Adipose tissue (tissue), 3 donors: ENCODE results near the gene SHISA5. TPM values are rescaled to one million over a fixed set of nuclear protein-coding genes. Genes with fewer than 3 reads are reported as not detected.
"Not testable (repeated sequence)": the region's sequence is repeated elsewhere in the genome, so short reads cannot be mapped to it uniquely, and the experiment has no call there.

Source experiments
- H3K27ac ChIP-seq: one replicate; pipeline ENCODE4 v1.5.1; 2013; ENCODE audit warnings: low read depth, low read length
- WGBS, 3 donors: extraction: QIAGEN DNeasy Blood & Tissue Kit; methylation state at CpG; one replicate each; pipeline ENCODE4 v1.1.7; 2013; 5-methylcytosine and 5-hydroxymethylcytosine counted together
- polyA plus RNA-seq, 3 donors: library from polyadenylated mRNA; stranded (reverse); fragments of 200-250 nt; gene quantifications; one replicate each; pipeline ENCODE4 v1.2.3, GENCODE V29; 2013
- donor health status: healthy with polysubstance abuse.
- donor health status: Bipolar disorder and iron deficiency.
- donor health status: healthy.

The SHISA5 gene
- polyA plus RNA-seq, 3 donors: 49.8 to 116 (median 111) TPM

DNA sequence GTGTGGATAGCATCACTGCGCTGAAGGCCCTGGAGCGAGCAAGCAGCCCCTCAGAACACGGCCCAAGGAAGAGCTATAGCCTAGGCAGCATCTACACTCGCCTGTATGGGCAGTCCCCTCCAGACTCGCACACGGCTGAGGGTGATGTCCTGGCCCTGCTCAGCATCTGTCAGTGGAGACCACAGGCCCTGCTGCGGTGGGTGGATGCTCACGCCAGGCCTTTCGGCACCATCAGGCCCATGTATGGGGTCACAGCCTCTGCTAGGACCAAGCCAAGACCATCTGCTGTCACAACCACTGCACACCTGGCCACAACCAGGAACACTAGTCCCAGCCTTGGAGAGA, 36.9 kb downstream of the SHISA5 start:
- H3K27ac ChIP-seq: peak overlapping the region; percentile 89
- 52 to 73% (median 68%) methylated on average over 9 of the region's 9 CpGs for WGBS, 3 donors

DNA sequence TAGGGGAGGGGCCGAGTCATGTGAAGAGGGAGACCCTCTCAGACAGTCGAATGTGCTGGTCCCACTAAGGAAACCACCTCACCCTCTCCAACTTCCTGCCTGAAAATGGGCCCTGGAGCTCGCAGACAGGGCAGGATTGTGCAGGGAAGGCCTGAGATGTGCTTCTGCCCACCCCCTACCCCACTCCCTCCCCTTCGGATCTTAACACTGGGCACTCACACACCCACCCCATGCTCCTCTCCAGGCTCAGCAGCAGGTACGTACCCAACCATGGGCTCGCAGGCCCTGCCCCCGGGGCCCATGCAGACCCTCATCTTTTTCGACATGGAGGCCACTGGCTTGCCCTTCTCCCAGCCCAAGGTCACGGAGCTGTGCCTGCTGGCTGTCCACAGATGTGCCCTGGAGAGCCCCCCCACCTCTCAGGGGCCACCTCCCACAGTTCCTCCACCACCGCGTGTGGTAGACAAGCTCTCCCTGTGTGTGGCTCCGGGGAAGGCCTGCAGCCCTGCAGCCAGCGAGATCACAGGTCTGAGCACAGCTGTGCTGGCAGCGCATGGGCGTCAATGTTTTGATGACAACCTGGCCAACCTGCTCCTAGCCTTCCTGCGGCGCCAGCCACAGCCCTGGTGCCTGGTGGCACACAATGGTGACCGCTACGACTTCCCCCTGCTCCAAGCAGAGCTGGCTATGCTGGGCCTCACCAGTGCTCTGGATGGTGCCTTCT, 37.4 kb downstream of the SHISA5 start:
- WGBS, 3 donors: 11 to 24% (median 13%) methylated on average over 19 of the region's 19 CpGs

DNA sequence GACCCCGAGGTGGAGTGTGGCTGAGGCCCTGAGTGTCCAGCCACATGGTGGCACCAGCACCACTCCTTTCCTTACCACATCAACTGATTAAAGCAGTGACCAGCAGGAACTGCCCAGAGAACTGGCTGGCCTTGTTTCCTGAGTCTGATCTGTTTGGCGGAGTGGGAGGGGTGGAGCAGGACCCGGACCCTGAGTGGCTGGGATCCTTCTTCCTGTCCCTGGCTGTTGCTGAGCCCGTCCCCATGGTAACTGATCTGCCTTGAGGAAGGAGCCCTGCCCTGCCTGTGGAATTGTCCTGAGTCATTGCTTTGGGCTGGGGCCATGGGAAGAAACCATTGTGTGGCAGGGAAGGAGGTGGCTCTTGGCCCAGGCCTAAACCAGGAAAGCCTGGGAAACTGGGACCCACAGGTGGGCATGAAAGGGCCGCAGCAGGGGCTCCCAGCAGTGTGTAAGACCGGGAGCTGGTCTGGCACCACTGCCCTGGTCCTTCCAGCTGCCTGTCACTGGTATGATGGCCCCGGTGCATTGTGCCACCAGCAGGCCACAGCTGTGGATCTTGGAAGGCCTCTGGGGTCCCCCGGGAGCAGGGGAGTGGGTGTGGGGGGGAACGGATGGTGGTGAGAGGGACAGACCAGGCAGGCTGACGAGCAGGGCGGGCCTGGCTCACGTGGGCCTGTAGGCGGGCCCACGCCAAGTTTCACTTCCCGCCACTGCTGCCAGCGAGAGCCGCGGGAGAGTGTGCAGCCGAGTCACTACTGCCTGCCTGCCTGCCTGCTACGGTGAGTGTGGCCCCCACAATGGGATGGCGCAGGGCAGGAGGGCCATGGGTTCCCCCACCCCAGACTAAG, 38.2 kb downstream of the SHISA5 start:
- H3K27ac ChIP-seq: peak overlapping the region; percentile 89
- WGBS, 3 donors: 2 to 3% (median 2%) methylated on average over 19 to 21 of the region's 21 CpGs

More for the DNA sequence above, 37.4 kb downstream of the SHISA5 start:
- H3K27ac ChIP-seq: peak overlapping the region; percentile 89

DNA sequence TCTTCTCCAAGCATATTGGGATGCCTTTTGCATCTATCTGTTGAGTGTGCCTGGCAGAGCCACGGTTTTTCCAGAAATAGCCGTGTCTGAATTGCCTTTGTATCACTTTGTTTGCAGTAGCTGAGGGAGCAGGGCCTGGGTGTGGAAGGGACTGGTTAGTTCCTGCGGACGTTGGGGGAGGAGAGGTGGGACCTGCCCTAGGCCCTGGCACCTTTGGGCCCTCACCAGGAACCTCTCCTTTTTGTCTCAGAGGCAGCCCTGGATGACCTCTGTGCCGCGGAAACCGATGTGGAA, 38.8 kb downstream of the SHISA5 start:
- WGBS, 3 donors: 4 to 33% (median 20%) methylated on average over 7 of the region's 7 CpGs
- peak overlapping the region; percentile 89 for H3K27ac ChIP-seq

DNA sequence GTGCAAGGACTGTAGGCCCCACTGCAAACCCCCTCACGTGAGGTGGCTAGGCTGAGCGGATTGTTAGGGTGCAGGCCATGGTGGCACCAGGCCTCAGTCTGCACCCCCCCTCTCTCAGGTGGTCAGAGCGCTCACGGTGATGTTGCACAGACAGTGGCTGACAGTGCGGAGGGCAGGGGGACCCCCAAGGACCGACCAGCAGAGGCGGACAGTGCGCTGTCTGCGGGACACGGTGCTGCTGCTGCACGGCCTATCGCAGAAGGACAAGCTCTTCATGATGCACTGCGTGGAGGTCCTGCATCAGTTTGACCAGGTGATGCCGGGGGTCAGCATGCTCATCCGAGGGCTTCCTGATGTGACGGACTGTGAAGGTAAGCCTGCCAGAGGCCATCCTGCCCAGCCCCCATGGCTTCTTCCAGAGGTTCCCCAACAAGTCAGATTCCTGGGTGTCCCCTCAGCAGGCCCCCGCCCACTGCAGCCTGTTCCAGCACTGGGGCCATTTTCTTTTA, 39.2 kb downstream of the SHISA5 start:
- H3K27ac ChIP-seq: no peak overlapping the region
- WGBS, 3 donors: 89 to 94% (median 90%) methylated on average over 17 of the region's 17 CpGs

GRCh38 chr3:48463703-48464102, 40.3 kb downstream of the SHISA5 start:
- WGBS, 3 donors: 79 to 86% (median 79%) methylated on average over 9 of the region's 9 CpGs
- no peak overlapping the region for H3K27ac ChIP-seq

DNA sequence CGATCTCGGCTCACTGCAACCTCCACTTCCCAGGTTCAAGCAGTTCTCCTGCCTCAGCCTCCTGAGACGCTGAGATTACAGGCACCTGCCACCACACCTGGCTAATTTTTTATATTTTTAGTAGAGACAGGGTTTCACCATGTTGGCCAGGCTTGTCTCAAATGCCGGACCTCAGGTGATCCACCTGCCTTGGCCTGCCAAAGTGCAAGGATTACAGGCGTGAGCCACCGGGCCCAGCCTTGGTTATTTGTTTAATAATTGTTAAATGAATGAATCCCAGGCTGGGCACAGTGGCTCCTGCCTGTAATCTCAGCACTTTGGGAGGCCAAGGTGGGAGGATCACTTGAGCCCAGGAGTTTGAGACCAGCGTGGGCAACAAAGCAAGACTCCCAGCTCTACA, 42.2 kb downstream of the SHISA5 start:
- 87 to 94% (median 92%) methylated on average over 7 of the region's 7 CpGs for WGBS, 3 donors
- not testable (repeated sequence) for H3K27ac ChIP-seq

DNA sequence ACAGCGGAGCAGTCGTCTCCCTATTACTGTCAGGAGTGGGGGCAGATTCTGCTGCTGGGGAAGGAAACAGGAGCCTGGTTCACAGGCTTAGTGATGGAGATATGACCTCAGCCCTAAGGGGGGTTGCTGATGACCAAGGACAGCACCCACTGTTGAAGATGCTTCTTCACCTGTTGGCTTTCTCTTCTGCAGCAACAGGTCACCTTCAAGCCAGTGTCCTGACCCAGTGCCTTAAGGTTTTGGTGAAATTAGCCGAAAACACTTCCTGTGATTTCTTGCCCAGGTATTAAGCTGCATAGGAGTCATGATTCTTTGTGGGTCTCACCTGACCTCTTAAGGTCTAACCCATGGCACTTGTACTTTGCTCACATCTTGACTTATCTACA, 43.5 kb downstream of the SHISA5 start:
- H3K27ac ChIP-seq: no peak overlapping the region
- 87 to 95% (median 93%) methylated on average over 3 of the region's 3 CpGs for WGBS, 3 donors

GRCh38 chr3:48459773-48460516, 44.0 kb downstream of the SHISA5 start:
- 80 to 91% (median 81%) methylated on average over 7 of the region's 7 CpGs for WGBS, 3 donors
- no peak overlapping the region for H3K27ac ChIP-seq

DNA sequence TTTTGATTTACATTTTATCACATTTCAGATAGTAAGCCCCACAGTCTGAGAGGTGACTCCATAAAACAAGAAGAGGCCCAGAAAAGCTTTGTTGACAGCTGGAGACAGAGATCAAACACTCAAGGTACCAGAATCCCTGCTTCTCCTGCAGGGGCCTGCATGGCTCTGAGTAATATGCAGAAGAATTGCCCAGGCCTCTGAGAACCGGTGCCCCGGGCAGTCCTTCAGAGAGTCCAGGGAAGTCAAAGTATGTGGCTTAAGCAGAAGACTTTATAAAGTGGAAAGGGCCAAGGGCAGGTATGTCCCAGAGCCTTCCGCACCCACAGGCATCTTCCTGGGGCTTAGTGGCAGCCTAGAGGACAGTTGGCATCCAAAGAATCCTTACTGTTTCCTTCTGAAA, 44.6 kb downstream of the SHISA5 start:
- 96 to 97% (median 96%) methylated on average over 3 of the region's 3 CpGs for whole genome bisulfite sequencing, 3 donors
- H3K27ac ChIP-seq: no peak overlapping the region

- H3K27ac ChIP-seq: no peak overlapping the region
- 91 to 100% (median 100%) methylated on average over 1 of the region's 1 CpG for WGBS, 3 donors
Measured at GRCh38 chr3:48456456-48456855, 47.5 kb downstream of the SHISA5 start.

DNA sequence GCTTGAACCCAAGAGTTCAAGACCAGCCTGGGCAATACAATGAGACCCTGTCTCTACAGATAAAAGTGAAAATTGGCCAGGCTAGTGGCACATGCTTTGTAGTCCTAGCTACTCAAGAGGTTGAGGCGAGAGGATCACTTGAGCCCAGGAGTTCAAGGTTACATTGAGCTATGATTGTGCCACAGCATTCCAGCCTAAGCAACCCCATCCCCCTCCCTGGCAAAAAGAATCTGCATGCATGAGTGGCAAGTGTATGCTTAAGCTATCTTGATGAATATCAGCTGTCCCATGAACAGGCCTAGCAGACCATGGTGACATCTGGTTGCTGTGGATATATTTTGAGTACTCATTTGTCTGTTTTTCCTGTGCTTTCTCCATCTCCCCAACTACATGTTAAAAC, 52.7 kb downstream of the SHISA5 start:
- 59 to 100% (median 92%) methylated on average over 1 of the region's 1 CpG for WGBS, 3 donors
- H3K27ac ChIP-seq: no peak overlapping the region

GRCh38 chr3:48446425-48447193, 57.4 kb downstream of the SHISA5 start, which contains the start of gene ATRIP:
TSS of gene ATRIP (plus strand) at chr3:48446737. CDS start at chr3:48446846, 109 bp downstream.
- H3K27ac ChIP-seq: peak within 1 kb of the TSS; percentile 1
- WGBS, 3 donors: 0 to 1% (median 0%) methylated on average over 69 to 91 of the region's 91 CpGs

DNA sequence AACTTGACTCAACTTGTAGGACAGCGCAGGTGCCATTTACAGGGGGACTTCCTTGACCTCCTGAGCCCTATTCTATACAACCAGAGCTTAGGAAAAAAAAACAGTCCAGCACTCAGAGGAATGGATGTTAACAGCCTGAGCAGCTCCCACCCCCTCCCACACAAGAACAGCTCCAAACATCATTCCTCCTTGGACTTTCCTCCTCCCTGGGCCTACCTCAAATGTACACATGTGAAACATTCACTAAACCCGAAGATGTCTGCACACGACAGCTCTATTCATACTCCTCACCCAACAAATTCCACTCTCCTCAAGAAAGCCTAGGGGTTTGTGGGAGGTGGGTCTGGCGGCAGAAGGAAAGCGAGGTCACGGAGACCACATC, 57.9 kb downstream of the SHISA5 start:
- H3K27ac ChIP-seq: no peak overlapping the region
- 13 to 15% (median 15%) methylated on average over 6 of the region's 6 CpGs for WGBS, 3 donors

- WGBS, 3 donors: 69 to 73% (median 69%) methylated on average over 6 of the region's 6 CpGs
- H3K27ac ChIP-seq: no peak overlapping the region
Measured at GRCh38 chr3:48445277-48445882, 58.6 kb downstream of the SHISA5 start.

DNA sequence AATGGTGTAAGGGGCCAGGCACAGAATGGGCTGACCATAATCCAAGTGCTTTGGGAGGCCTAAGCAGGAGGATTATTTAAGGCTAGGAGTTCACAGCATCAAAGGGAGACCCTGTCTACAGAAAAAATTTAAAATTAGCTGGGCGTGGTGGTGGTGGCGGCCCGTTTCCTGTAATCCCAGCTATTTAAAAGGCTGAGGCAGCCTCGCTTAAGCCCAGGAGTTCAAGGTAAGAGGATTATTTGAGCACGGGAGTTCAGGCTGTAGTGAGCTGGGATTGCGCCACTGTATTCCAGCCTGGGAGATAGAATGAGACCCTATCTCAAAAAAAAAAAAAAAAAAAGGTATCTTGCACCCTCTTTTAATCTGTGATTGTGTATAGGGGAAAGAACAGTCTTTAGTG, 62.0 kb downstream of the SHISA5 start:
- WGBS, 3 donors: 73 to 78% (median 75%) methylated on average over 6 of the region's 6 CpGs
- no peak overlapping the region for H3K27ac ChIP-seq

- 1 to 2% (median 1%) methylated on average over 21 of the region's 21 CpGs for WGBS, 3 donors
- peak overlapping the region; percentile 51 for H3K27ac ChIP-seq
Measured at GRCh38 chr3:48440590-48440958, 63.4 kb downstream of the SHISA5 start.
